ENCODE results near the gene CRYGS.
"Not testable (repeated sequence)": the region's sequence is repeated elsewhere in the genome, so short reads cannot be mapped to it uniquely, and the experiment has no call there.

The CRYGS gene

GRCh38 chr3:186544281-186544680, at the start of gene CRYGS:
CRYGS (minus strand) TSS chr3:186544380; CDS start chr3:186544326, 54 bp downstream.
- DNase-seq = no peak

GRCh38 chr3:186593862-186594261, 49.7 kb upstream of the CRYGS start:
- no peak for DNase-seq

- DNase-seq = no peak
These were observed 48.5 kb upstream of the CRYGS start for GRCh38 chr3:186592682-186593081.

GRCh38 chr3:186590580-186591295, 46.6 kb upstream of the CRYGS start:
- DNase-seq = no peak

- no peak for DNase-seq
These were observed 45.8 kb upstream of the CRYGS start for GRCh38 chr3:186589856-186590579.

GRCh38 chr3:186589121-186589520, 44.9 kb upstream of the CRYGS start:
- no peak for DNase-seq

- DNase-seq = no peak
These were observed 44.5 kb upstream of the CRYGS start for GRCh38 chr3:186588632-186589031.

- DNase-seq = no peak
These were observed 43.0 kb upstream of the CRYGS start for GRCh38 chr3:186587183-186587582.

GRCh38 chr3:186586245-186586644, 42.1 kb upstream of the CRYGS start:
- not testable (repeated sequence) for DNase-seq

GRCh38 chr3:186583831-186584230, 39.7 kb upstream of the CRYGS start:
- no peak for DNase-seq

- DNase-seq = no peak
These were observed 38.4 kb upstream of the CRYGS start for GRCh38 chr3:186582541-186582940.

- DNase-seq = no peak
These were observed 36.6 kb upstream of the CRYGS start for GRCh38 chr3:186580785-186581184.

- no peak for DNase-seq
These were observed 33.3 kb upstream of the CRYGS start for GRCh38 chr3:186577521-186577920.

GRCh38 chr3:186571644-186572013, 27.4 kb upstream of the CRYGS start:
- no peak for DNase-seq

- DNase-seq = no peak
These were observed 26.9 kb upstream of the CRYGS start for GRCh38 chr3:186570941-186571643.

- DNase-seq = peak; percentile 95 to 98
These were observed 26.1 kb upstream of the CRYGS start, which contains the start of gene DNAJB11 for GRCh38 chr3:186570096-186570940. DNAJB11 (plus strand) TSS chr3:186570720; CDS start chr3:186570898, 178 bp downstream.

GRCh38 chr3:186569779-186570095, 25.6 kb upstream of the CRYGS start:
- no peak for DNase-seq

GRCh38 chr3:186569361-186569760, 25.2 kb upstream of the CRYGS start:
- not testable (repeated sequence) for DNase-seq

GRCh38 chr3:186567072-186567921, 23.1 kb upstream of the CRYGS start, which contains the start of gene TBCCD1:
TBCCD1 (minus strand) TSS chr3:186567339; CDS start chr3:186564329, 3,010 bp downstream.
- DNase-seq = peak; percentile 99 to 100

- no peak for DNase-seq
These were observed 22.5 kb upstream of the CRYGS start for GRCh38 chr3:186566772-186567071.

GRCh38 chr3:186564586-186564985, 20.4 kb upstream of the CRYGS start:
- no peak for DNase-seq
